Naive thymus-derived CD4-positive, alpha-beta T cell (primary cell): ENCODE measurements around the gene DOCK3. TPM values are rescaled to one million over a fixed set of nuclear protein-coding genes. Genes with fewer than 3 reads are reported as not detected.

ENCODE experiments used
- ATAC-seq: fragments of 150-1000 bp; cut with Tn5 transposase; 2 replicates; pipeline ENCODE4 v1.10.0; 2021; ENCODE audit warnings: mild to moderate bottlenecking, moderate library complexity
- CTCF ChIA-PET: fragments of 350-600 bp; sonication (Branson Sonifier 250); formaldehyde crosslinking; loops from one replicate; lab custom pipeline; 2021; ENCODE audit warnings: antibody characterized with exemption; lab: Charles Lee
- POLR2A ChIA-PET: fragments of 350-600 bp; sonication (Branson Sonifier 250); formaldehyde crosslinking; loops from one replicate; lab custom pipeline; 2021; ENCODE audit warnings: antibody characterized with exemption, inconsistent platforms; lab: Charles Lee
- DNase-seq, 9 donors: peaks; one replicate each; pipeline versions ENCODE4 v3.0.0 to v3.0.0-alpha.2; 2020 to 2022; ENCODE audit warnings: mixed read lengths in 1 of 9
- H3K27ac ChIP-seq: one replicate; pipeline ENCODE4 v1.7.0; 2013; ENCODE audit warnings: mild to moderate bottlenecking, low read depth, low read length, moderate library complexity
- H3K27me3 ChIP-seq, 2 donors: one replicate each; pipeline ENCODE4 v1.7.0; 2013; ENCODE audit warnings: low read length in 2 of 2, mild to moderate bottlenecking in 2 of 2, moderate library complexity in 2 of 2; ENCODE audit not compliant: control insufficient read depth in 2 of 2, insufficient read depth in 2 of 2
- H3K36me3 ChIP-seq, 3 experiments: 1 replicate in 2 of 3; 2 replicates in 1 of 3; pipeline ENCODE4 v1.7.0; 2013; ENCODE audit warnings: low read length in 3 of 3, mild to moderate bottlenecking in 3 of 3, moderate library complexity in 1 of 3; ENCODE audit not compliant: insufficient read depth in 3 of 3, control insufficient read depth in 2 of 3
- H3K4me1 ChIP-seq, 2 donors: one replicate each; pipeline ENCODE4 v1.7.0; 2013; ENCODE audit warnings: low read length in 2 of 2, mild to moderate bottlenecking in 2 of 2, moderate library complexity in 1 of 2; ENCODE audit not compliant: control insufficient read depth in 2 of 2, insufficient read depth in 2 of 2
- H3K4me3 ChIP-seq: 2 replicates; pipeline ENCODE4 v1.7.0; 2013; ENCODE audit warnings: mild to moderate bottlenecking, low read length
- H3K9me3 ChIP-seq, 3 experiments: 1 replicate in 2 of 3; 2 replicates in 1 of 3; pipeline ENCODE4 v1.7.0; 2013; ENCODE audit warnings: low read length in 3 of 3; ENCODE audit not compliant: control insufficient read depth in 2 of 3
- H3K27ac Mint-ChIP-seq, 9 donors: one replicate each; pipeline ENCODE4 v1.8.0; 2020 to 2022; ENCODE audit warnings: mixed read lengths in 9 of 9, mild to moderate bottlenecking in 8 of 9, moderate library complexity in 5 of 9, inconsistent platforms in 2 of 9
- H3K27me3 Mint-ChIP-seq, 5 donors: one replicate each; pipeline ENCODE4 v1.8.0; 2021 to 2022; ENCODE audit warnings: mixed read lengths in 5 of 5, mild to moderate bottlenecking in 1 of 5
- H3K36me3 Mint-ChIP-seq, 5 donors: one replicate each; pipeline ENCODE4 v1.8.0; 2020 to 2022; ENCODE audit warnings: mixed read lengths in 5 of 5, mild to moderate bottlenecking in 3 of 5, inconsistent platforms in 1 of 5
- H3K4me1 Mint-ChIP-seq, 7 donors: one replicate each; pipeline ENCODE4 v1.8.0; 2020 to 2022; ENCODE audit warnings: mixed read lengths in 7 of 7, mild to moderate bottlenecking in 3 of 7, inconsistent platforms in 1 of 7
- H3K4me3 Mint-ChIP-seq, 10 donors: one replicate each; pipeline ENCODE4 v1.8.0; 2020 to 2022; ENCODE audit warnings: mild to moderate bottlenecking in 10 of 10, mixed read lengths in 10 of 10, moderate library complexity in 6 of 10, inconsistent platforms in 2 of 10
- H3K9me3 Mint-ChIP-seq, 11 donors: one replicate each; pipeline ENCODE4 v1.8.0; 2020 to 2022; ENCODE audit warnings: mixed read lengths in 11 of 11, mild to moderate bottlenecking in 4 of 11, inconsistent platforms in 1 of 11, moderate library complexity in 1 of 11
- intact Hi-C, 2 donors: fragments of 100-400 bp; cut with micrococcal nuclease; formaldehyde crosslinking; loops; one replicate each; pipeline ENCODE4 v1.15.1; 2023
- polyA plus RNA-seq, 2 donors: library from polyadenylated mRNA; unstranded; fragments of 300-500 nt; fragmentation: Illumina TruSeq; gene quantifications; one replicate each; pipeline ENCODE4 v1.2.3, GENCODE V29; 2021
- total RNA-seq, 6 experiments: library from RNA in 5 of 6; stranded (reverse) in 5 of 6; gene quantifications; 1 replicate in 5 of 6; 2 replicates in 1 of 6; pipeline ENCODE4 v1.2.3 and lab custom pipeline; 2021 to 2026

DOCK3 gene
- total and polyA plus RNA-seq, 7 experiments from 2014 or later: 0.19 to 2.9 (median 1.5) TPM

DNA sequence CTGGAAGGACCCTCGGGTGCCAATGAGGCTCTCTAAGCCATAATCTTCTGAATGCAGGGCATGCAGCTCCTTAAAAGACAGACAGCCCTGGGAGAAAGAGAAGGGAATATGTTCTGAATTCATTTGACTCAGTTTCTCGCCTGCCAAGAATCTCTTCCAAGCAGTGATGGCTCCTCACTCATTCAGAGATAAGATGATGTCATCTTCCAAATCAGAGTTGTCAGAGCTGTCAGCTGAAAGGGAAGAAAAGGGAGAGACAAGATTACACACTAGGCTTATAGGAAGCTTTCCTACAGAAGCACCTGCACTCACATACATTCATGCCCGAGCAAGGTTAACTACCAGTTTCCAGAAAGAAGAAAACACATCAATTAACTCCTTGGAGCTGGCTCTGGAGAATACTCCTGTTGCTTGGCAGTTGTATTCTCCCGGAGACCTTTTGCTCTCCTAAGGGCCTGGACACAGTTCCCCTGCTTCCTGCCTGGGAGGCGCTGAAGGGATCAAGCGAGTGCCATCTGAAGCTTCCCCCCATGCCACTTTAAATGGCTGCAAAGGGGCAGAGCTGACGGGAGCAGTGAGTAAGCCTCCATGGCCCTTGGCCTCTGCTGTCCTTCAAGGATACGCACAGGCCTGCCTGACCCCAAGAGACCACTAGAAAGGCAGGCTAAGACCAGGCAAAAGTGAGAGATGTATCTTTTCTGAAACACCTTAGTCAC is 724.0 kb downstream of the DOCK3 start:
- Histone ChIP-seq H3K9me3 (no peaks in the 10 kb centered on the region), H3K4me3 (no peak overlapping the region), H3K27ac (peak overlapping the region; percentile 30), H3K36me3 (peaks cover 6 to 85% (median 44%) of the 10 kb centered on the region in 3 experiments), H3K27me3 (no peaks in the 10 kb centered on the region), H3K4me1 (peaks cover 12 to 22% of the 10 kb centered on the region in 2 donors)
- no peak overlapping the region for H3K4me3 Mint-ChIP-seq
- peaks cover 0 to 6% (median 0%) of the 10 kb centered on the region in 11 donors for H3K9me3 Mint-ChIP-seq
- ChIA-PET CTCF (no interaction called here), POLR2A (interaction anchor here (0.6 to 2.2 kb wide), 2 partner anchors 14 to 765 kb away, joined by 4 to 8 read pairs; partner anchors contain the start of gene MANF)
- peaks cover 14 to 43% (median 26%) of the 10 kb centered on the region in 5 donors for H3K36me3 Mint-ChIP-seq
- peaks cover 32 to 74% (median 68%) of the 10 kb centered on the region in 7 donors for H3K4me1 Mint-ChIP-seq
- no peaks in the 10 kb centered on the region for H3K27me3 Mint-ChIP-seq
- no peak for ATAC-seq
- H3K27ac Mint-ChIP-seq: peak overlapping the region in 5 of 9 donors; percentile 15 to 52 (median 26)
- DNase-seq: no peak
- intact Hi-C loops: no loop called here

GRCh38 chr3:51400166-51400565 is 725.4 kb downstream of the DOCK3 start:
- Histone ChIP-seq H3K36me3 (peaks cover 3 to 71% (median 43%) of the 10 kb centered on the region in 3 experiments), H3K4me3 (no peak overlapping the region), H3K27ac (peak overlapping the region; percentile 50), H3K9me3 (no peaks in the 10 kb centered on the region), H3K4me1 (peaks cover 3 to 17% of the 10 kb centered on the region in 2 donors), H3K27me3 (no peaks in the 10 kb centered on the region)
- ATAC-seq (no peak), DNase-seq (no peak)
- ChIA-PET POLR2A (no interaction called here), CTCF (no interaction called here)
- peaks cover 0 to under 1% (median 0%) of the 10 kb centered on the region in 11 donors for H3K9me3 Mint-ChIP-seq
- H3K36me3 Mint-ChIP-seq: peaks cover 10 to 30% (median 15%) of the 10 kb centered on the region in 5 donors
- H3K27me3 Mint-ChIP-seq: no peaks in the 10 kb centered on the region
- intact Hi-C loops: no loop called here
- H3K4me1 Mint-ChIP-seq: peaks cover 26 to 74% (median 66%) of the 10 kb centered on the region in 7 donors
- no peak overlapping the region for H3K4me3 Mint-ChIP-seq
- H3K27ac Mint-ChIP-seq: peak overlapping the region in 7 of 9 donors; percentile 20 to 83 (median 53)

DNA sequence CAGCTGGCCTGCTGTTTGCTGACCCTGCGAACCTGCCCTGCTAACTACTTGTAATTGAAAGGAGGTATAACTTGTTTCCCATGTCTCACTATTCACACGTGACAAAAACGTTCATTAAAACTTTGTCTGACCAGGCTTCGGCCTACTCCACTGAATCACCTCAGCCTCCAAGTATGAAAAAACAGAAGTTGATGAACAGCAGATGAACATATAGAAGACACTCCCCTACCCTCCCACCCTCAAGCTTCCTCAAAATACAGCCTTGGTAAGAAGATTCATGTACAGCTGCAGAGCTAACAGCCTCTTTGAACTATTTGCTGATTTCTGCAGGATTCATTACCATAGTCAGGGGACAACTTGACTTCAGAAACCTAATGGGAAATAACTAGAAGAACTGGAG is 727.0 kb downstream of the DOCK3 start:
- DNase-seq (no peak), ATAC-seq (peak; percentile 71)
- no peaks in the 10 kb centered on the region for H3K27me3 Mint-ChIP-seq
- POLR2A ChIA-PET: interaction anchor here (1.1 kb wide), 1 partner anchor 12 kb away, joined by 3 read pairs; no protein-coding TSS in a partner anchor
- peak overlapping the region in 8 of 9 donors; percentile 30 to 81 (median 68) for H3K27ac Mint-ChIP-seq
- CTCF ChIA-PET: interaction anchor here (0.9 kb wide), 1 partner anchor 12 kb away, joined by 3 read pairs; no protein-coding TSS in a partner anchor
- H3K27me3 ChIP-seq: no peaks in the 10 kb centered on the region
- no peak overlapping the region for H3K27ac ChIP-seq
- H3K36me3 Mint-ChIP-seq: peaks cover 10 to 23% (median 14%) of the 10 kb centered on the region in 5 donors
- peaks cover 20 to 68% (median 61%) of the 10 kb centered on the region in 7 donors for H3K4me1 Mint-ChIP-seq
- no peak overlapping the region for H3K4me3 ChIP-seq
- no peak overlapping the region for H3K4me3 Mint-ChIP-seq
- H3K4me1 ChIP-seq: peaks cover 0 to 17% of the 10 kb centered on the region in 2 donors
- H3K9me3 Mint-ChIP-seq: no peaks in the 10 kb centered on the region
- intact Hi-C loops: no loop called here
- peaks cover 3 to 56% (median 34%) of the 10 kb centered on the region in 3 experiments for H3K36me3 ChIP-seq
- no peaks in the 10 kb centered on the region for H3K9me3 ChIP-seq

- peak in 1 of 9 donors; percentile 33 for DNase-seq
- ChIA-PET POLR2A (interaction anchor here (1.4 to 1.8 kb wide), 4 partner anchors 10 to 19 kb away, joined by 4 to 9 read pairs (median 6); partner anchors contain the start of gene MANF), CTCF (interaction anchor here (0.6 to 1.3 kb wide), 3 partner anchors 14 to 356 kb away, joined by 3 to 4 read pairs (median 3); no protein-coding TSS in a partner anchor)
- peak overlapping the region; percentile 51 for H3K27ac ChIP-seq
- H3K36me3 Mint-ChIP-seq: peaks cover 10 to 18% (median 14%) of the 10 kb centered on the region in 5 donors
- peaks cover 17 to 72% (median 50%) of the 10 kb centered on the region in 7 donors for H3K4me1 Mint-ChIP-seq
- intact Hi-C loops: no loop called here
- no peak for ATAC-seq
- H3K4me1 ChIP-seq: peaks cover 0 to 12% of the 10 kb centered on the region in 2 donors
- no peaks in the 10 kb centered on the region for H3K27me3 ChIP-seq
- H3K36me3 ChIP-seq: peaks cover 0 to 40% (median 26%) of the 10 kb centered on the region in 3 experiments
- no peak overlapping the region for H3K4me3 ChIP-seq
- H3K4me3 Mint-ChIP-seq: peak overlapping the region in 6 of 10 donors; percentile 14 to 74 (median 54)
- no peaks in the 10 kb centered on the region for H3K9me3 Mint-ChIP-seq
- H3K27ac Mint-ChIP-seq: peak overlapping the region; percentile 16 to 89 (median 82)
- no peaks in the 10 kb centered on the region for H3K9me3 ChIP-seq
- H3K27me3 Mint-ChIP-seq: no peaks in the 10 kb centered on the region
Observed at GRCh38 chr3:51403675-51404074, 728.9 kb downstream of the DOCK3 start.

- ChIA-PET CTCF (interaction anchor here (0.7 to 1.5 kb wide), 3 partner anchors 16 to 273 kb away, joined by 3 read pairs; no protein-coding TSS in a partner anchor), POLR2A (interaction anchor here (0.6 to 0.7 kb wide), 2 partner anchors 32 to 116 kb away, joined by 4 to 5 read pairs; no protein-coding TSS in a partner anchor)
- Mint-ChIP-seq H3K27me3 (no peaks in the 10 kb centered on the region), H3K4me3 (no peak overlapping the region), H3K36me3 (peaks cover 6 to 33% (median 20%) of the 10 kb centered on the region in 5 donors), H3K9me3 (no peaks in the 10 kb centered on the region), H3K4me1 (peaks cover 14 to 55% (median 34%) of the 10 kb centered on the region in 7 donors), H3K27ac (peak overlapping the region in 3 of 9 donors; percentile 48 to 64 (median 62))
- no peaks in the 10 kb centered on the region for H3K27me3 ChIP-seq
- H3K4me1 ChIP-seq: peaks cover 0 to 11% of the 10 kb centered on the region in 2 donors
- intact Hi-C loops: no loop called here
- H3K9me3 ChIP-seq: no peaks in the 10 kb centered on the region
- DNase-seq: no peak
- peaks cover 4 to 37% (median 20%) of the 10 kb centered on the region in 3 experiments for H3K36me3 ChIP-seq
- no peak overlapping the region for H3K27ac ChIP-seq
- no peak for ATAC-seq
- no peak overlapping the region for H3K4me3 ChIP-seq
Observed at GRCh38 chr3:51408021-51408420, 733.3 kb downstream of the DOCK3 start.

DNA sequence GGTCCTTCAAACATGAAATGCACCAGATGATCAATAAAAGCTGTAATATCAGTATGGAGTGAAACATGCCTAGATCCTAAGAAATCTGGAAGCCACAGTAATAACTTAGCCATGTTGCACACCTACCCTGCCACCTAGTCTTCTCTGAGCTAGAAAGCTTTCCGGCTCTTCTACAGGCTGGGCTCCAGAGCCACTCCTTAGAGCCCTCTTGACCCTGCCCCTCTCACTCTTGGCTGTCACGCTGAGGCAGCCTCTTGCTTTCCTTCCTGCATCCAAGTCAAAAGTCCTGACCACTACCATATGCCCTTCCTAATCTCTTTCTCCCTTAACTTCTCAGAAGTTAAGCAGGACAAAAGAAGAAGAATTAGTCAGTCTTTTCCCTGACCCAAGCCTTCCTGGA is 734.1 kb downstream of the DOCK3 start:
- ChIA-PET POLR2A (no interaction called here), CTCF (interaction anchor here (0.7 kb wide), 1 partner anchor 25 kb away, joined by 3 read pairs; no protein-coding TSS in a partner anchor)
- peaks cover 6 to 42% (median 28%) of the 10 kb centered on the region in 3 experiments for H3K36me3 ChIP-seq
- no peak overlapping the region for H3K4me3 ChIP-seq
- intact Hi-C loops: no loop called here
- H3K27ac Mint-ChIP-seq: peak overlapping the region in 4 of 9 donors; percentile 15 to 70 (median 63)
- no peaks in the 10 kb centered on the region for H3K9me3 ChIP-seq
- no peak for ATAC-seq
- peaks cover 0 to 4% of the 10 kb centered on the region in 2 donors for H3K4me1 ChIP-seq
- no peak overlapping the region for H3K27ac ChIP-seq
- no peaks in the 10 kb centered on the region for H3K9me3 Mint-ChIP-seq
- H3K4me1 Mint-ChIP-seq: peaks cover 8 to 48% (median 26%) of the 10 kb centered on the region in 7 donors
- H3K27me3 ChIP-seq: no peaks in the 10 kb centered on the region
- H3K4me3 Mint-ChIP-seq: no peak overlapping the region
- no peak for DNase-seq
- no peaks in the 10 kb centered on the region for H3K27me3 Mint-ChIP-seq
- peaks cover 3 to 37% (median 25%) of the 10 kb centered on the region in 5 donors for H3K36me3 Mint-ChIP-seq
